HG03378 (cell line): ENCODE data around the gene TSR3.

Experiments used
- ATAC-seq: cut with Tn5 transposase; IDR thresholded peaks from one replicate; pipeline ENCODE4 v1.9.1; 2021; ENCODE audit warnings: mild to moderate bottlenecking, moderate library complexity; ENCODE audit not compliant: unreplicated experiment

The TSR3 gene

GRCh38 chr16:1355591-1355990 lies 3.9 kb upstream of the TSR3 start:
- ATAC-seq: no peak

DNA sequence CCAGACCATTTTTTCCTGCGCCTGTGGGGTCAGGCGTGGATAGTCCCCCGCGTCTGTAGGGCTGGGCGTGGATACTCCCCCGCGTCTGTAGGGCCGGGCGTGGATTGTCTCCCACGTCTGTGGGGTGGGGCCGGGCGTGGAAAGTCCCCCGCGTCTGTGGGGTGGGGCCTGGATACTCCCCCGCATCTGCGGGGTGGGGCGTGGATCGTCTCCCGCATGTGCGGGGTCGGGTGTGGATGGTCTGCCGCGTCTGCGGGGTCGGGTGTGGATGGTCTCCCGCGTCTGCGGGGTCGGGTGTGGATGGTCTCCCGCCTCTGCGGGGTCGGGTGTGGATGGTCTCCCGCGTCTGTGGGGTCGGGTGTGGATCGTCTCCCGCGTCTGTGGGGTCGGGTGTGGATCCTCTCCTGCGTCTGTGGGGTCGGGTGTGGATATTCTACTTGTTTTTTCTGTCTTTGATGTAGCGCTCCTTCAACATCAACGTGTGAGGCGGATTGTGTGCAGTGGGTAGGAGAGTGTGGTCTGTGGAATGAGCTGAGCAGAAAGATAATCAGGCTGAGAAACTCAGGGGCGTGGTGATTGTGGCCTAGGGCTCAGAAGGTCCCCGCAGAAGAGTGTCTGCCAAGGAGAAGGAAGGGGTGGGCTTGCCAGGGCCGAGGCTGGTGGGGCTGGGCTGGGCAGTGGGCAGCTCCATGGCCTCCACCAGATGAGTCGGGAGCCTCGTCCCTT lies 3.3 kb upstream of the TSR3 start:
- no peak for ATAC-seq

DNA sequence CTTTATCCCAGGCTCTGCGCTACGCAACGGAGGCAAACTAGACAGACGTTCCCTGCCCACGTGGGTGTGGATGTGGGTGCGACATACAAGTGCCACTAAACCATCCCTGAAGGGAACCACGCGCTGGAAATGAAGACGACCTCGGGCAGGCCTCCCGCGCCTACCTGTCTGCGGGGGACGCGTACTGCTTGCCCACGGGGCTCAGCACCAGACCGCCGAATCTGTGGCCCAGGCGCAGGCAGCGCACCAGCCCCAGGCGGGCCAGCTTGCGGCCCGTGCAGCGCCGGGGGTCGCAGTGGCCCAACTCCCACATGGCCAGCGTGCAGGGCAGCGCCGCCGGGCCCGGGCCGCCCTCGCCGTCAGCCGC lies 480 bp downstream of the TSR3 start:
- peak; percentile 9 for ATAC-seq

DNA sequence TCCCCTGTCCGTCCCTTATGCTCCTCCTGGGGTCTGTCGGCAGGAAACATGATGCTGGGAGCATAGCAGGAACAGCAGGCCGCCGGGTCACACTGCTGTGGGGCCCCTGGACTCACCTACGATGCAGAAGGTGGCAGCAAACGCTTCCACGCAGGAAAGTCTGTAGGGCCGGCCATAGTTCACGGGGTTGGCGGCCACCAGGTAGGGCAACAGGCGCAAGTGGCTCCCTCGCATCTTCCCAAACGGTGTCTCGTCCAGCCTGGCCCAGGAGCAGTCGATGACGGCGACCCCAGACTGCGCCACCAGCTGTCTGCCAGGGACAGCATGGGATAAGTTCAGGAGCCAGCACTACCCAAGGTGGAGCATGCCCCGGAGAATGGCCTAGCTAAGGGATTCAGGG lies 987 bp downstream of the TSR3 start:
- no peak for ATAC-seq

DNA sequence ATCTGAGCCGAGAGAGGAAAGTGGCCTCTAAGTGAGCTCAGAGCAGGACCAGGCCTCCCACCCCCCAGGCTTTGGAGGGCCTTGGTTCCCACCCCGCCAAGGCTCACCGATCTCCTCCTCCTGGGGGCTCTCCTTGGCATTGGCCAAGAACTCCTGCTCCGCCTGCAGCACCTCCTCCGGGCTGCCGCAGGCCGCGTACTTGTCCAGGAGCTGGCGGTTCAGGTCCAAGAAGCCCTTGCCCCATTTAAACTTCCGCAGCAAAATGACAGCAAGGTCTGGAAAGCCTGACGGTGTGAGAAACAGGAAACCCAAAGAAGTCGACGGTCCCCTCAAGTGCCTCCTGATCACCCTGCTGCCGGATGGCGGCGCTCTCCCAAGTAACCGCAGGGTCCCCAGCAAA lies 1.7 kb downstream of the TSR3 start:
- no peak for ATAC-seq

GRCh38 chr16:1349351-1349750 lies 2.3 kb downstream of the TSR3 start:
- no peak for ATAC-seq

GRCh38 chr16:1348926-1349325 lies 2.8 kb downstream of the TSR3 start:
- ATAC-seq: no peak

GRCh38 chr16:1348441-1348840 lies 3.2 kb downstream of the TSR3 start:
- ATAC-seq: no peak

GRCh38 chr16:1347962-1348361 lies 3.7 kb downstream of the TSR3 start:
- ATAC-seq: no peak

DNA sequence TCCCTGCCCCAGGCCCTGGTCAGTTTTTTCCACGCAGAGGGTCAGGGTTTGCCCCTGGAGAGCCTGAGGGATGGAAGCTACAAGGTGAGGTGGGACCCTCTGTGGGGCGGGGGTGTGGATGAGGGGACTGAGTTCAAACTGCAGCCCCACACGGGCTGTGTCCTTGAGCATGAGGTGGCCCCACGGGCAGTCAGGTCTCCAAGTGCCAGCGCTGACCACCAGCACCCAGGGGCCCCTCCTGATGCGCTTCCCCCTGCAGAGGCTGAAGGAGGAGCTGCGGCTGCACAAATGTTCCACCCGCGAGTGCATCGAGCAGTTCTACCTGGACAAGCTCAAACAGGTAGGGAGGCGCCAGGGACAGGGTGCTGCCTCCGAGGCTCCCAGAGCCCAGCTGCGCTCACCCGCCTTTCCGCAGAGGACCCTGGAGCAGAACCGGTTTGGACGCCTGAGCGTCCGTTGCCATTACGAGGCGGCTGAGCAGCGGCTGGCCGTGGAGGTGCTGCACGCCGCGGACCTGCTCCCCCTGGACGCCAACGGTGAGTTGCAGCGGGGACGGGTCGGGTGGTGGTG lies 4.3 kb downstream of the TSR3 start:
- ATAC-seq: no peak

DNA sequence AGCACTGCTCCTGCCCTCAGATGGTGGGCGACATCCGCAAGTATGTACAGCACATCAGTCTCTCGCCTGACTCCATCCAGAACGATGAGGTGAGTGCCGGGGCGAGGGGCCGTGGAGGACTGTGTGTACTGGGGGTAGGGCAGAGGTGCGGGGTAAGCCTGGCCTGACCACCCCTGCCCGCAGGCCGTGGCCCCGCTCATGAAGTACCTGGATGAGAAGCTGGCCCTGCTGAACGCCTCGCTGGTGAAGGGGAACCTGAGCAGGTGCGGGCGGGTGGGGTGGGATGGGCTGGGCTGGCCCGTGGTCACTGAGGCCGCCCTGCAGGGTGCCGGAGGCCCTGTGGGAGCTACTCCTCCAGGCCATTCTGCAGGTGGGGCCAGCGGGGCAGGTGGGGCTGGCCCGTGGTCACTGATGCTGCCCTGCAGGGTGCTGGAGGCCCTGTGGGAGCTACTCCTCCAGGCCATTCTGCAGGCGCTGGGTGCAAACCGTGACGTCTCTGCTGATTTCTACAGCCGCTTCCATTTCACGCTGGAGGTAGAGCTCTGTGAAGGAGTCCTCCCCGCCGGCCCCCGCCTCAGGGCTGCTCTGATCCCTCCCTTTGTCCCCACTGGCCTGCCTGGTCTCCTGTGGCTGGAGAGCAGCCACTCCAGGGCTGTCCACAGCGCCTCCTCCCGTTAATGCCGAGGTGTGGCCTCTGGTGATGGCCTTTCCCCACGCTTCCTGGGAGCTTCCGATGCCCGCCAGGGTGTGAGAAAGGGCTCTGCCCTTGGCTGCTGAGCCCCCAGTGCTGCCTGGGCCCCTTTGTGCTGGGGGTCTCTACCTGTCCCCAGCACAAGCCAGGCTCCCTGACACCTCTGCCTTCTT lies 5.0 kb downstream of the TSR3 start:
- ATAC-seq: no peak

DNA sequence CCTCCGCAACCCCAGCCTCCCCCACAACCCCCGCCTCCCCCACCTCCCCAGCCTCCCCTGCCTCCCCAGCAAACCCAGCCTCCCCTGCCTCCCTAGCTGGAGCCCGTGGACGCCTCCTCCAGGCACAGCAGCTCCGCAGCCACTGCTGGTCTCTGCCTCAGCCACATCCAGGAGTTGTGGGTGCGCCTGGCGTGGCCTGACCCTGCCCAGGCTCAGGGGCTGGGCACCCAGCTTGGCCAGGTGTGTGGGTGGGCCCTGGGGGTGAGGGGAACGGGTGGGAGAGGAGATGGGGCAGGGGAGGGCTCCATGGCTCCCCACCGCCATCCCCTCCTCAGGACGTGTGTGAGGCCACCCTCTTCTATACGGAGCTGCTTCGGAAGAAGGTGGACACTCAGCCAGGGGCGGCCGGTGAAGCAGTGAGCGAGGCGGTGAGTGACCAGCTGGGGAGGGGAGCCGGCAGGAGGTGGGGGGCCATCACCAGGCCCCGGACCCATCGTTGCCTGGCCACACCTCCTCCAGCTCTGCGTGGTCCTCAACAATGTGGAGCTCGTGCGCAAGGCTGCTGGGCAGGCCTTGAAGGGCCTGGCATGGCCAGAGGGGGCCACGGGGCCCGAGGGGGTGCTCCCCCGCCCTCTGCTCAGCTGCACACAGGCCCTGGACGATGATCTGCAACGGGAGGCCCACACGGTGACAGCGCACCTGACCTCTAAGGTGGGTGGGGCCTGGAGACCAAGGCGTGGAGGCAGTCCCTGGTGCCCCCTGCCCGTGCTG lies 5.8 kb downstream of the TSR3 start:
- ATAC-seq: no peak

GRCh38 chr16:1345087-1345486 lies 6.6 kb downstream of the TSR3 start:
- ATAC-seq: no peak

GRCh38 chr16:1344499-1344898 lies 7.2 kb downstream of the TSR3 start:
- no peak for ATAC-seq

DNA sequence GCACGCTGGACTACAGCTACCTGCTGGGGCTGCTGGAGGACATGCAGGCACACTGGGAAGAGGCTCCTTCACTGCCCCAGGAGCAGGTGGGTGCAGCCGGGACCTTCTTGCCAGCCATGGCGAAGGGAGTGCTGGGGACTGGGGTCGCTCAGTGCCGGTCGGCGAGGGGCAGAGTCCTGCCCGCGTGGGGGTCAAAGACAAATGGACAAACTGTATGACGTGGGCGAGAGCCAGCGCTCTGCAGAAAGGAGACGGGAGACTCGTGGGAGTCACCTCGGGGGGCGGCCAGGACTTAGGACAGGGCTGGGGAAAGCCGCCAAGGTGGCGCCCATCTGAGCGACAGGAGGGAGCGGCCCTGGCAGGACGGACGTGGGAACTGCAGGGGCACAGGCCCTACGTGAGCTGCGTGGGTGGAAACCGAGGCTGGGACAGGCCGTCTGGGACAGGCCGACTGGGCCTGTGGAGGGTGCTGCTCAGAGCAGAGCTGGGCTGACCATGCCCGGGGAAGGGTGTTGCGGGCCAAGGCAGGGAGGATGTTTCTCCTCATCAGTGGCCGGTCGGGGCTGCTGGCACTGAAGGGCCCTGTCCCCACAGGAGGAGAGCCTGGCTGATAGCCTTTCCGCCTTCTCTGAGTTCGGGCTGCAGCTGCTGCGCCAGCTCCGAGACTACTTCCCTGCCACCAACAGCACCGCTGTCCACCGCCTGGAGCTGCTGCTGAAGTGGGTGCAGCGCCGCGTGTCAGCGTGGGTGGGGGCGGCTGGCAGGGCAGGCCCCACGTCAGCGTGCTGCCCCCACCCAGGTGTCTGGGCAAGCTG lies 8.0 kb downstream of the TSR3 start:
- peak; percentile 7 for ATAC-seq

GRCh38 chr16:1342526-1343427 lies 8.9 kb downstream of the TSR3 start:
- ATAC-seq: peak; percentile 75

DNA sequence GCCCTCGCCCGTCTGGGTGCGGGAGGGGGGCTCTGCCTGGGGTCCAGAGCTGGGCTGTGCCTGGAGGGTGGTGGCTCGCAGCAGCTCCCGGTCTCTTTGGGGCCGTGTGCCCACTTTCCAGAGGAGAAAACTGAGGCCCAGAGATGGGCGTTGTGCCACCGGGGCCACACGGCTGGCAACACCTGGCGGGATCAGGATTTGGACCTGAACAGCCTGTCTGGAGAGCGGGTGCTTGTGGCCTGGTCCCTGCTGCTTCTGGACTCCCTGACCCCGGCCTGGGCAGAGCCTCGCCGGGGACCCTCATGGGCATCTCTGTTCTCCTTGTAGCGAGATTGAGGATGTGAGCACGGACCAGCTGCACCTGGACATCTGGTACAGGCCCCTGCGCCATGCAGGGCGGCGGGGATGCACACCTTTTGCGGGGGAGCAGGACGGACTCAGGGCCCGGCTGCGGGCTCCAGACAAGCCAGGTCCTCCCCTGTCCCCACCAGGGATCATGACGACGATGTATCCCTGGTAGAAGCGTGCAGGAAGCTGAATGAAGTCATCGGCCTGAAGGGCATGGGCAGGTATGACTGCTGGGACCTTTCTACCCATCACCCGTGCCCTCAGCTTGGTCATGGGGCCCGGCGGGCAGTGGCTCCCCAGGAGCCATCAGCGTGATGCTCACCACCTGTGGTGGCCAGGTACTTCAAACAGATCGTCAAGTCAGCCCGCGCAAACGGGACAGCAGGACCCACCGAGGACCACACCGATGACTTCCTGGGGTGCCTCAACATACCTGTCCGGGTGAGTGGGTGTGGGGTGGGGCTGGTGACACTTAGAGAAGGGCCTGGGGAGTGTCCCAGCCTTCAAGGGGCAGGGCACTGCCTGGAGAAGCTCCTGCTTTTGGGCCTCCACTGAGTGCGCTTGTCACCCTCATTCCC lies 9.9 kb downstream of the TSR3 start:
- ATAC-seq: no peak

GRCh38 chr16:1340730-1341494 lies 10.8 kb downstream of the TSR3 start:
- no peak for ATAC-seq
